Body of pancreas (tissue), 4 donors: ENCODE data around the gene DNAJB14.

Experiments used
- POLR2A ChIP-seq, 3 donors: fragments of 450-650 bp; IDR thresholded peaks; one replicate each; pipeline ENCODE4 v1.6.1; 2016; ENCODE audit warnings: antibody characterized with exemption in 3 of 3, mild to moderate bottlenecking in 2 of 3
- TF ChIP-seq, protein P1 (sequence below), 7 experiments: fragments of 450-650 bp in 4 of 7; fragments of 200-600 bp in 3 of 7; sonication (generic) in 3 of 7; IDR thresholded peaks; one replicate each; pipeline ENCODE4 v1.5.1; 2016 to 2019; ENCODE audit warnings: antibody characterized with exemption in 7 of 7

DNA sequence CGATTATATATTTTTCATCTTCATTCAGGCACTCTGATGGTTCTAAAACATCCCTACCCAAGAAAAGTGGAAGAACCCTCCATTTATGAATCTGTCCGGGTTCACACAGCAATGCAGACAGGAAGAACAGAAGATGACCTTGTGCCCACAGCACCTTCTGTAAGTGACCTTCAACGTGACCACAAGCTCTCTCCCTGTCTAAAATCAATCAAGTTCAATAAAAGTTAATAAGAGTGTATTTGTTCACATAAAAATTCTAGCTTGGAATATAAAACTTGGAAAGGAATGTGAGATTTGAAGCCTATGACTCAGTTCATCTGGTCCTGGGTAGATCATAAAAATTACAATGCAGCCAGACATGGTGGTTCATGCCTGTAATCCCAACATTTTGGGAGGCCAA lies 93.2 kb downstream of the DNAJB14 start:
- TF ChIP-seq, protein P1, sequence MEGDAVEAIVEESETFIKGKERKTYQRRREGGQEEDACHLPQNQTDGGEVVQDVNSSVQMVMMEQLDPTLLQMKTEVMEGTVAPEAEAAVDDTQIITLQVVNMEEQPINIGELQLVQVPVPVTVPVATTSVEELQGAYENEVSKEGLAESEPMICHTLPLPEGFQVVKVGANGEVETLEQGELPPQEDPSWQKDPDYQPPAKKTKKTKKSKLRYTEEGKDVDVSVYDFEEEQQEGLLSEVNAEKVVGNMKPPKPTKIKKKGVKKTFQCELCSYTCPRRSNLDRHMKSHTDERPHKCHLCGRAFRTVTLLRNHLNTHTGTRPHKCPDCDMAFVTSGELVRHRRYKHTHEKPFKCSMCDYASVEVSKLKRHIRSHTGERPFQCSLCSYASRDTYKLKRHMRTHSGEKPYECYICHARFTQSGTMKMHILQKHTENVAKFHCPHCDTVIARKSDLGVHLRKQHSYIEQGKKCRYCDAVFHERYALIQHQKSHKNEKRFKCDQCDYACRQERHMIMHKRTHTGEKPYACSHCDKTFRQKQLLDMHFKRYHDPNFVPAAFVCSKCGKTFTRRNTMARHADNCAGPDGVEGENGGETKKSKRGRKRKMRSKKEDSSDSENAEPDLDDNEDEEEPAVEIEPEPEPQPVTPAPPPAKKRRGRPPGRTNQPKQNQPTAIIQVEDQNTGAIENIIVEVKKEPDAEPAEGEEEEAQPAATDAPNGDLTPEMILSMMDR (IDR thresholded peaks at IDR 0.05), result no peak
- no peak for TF ChIP-seq POLR2A (IDR thresholded peaks at IDR 0.05)
